Esophagus muscularis mucosa (tissue), 4 donors: Measurements from ENCODE around the gene RPL41.

Experiments used
- EP300 ChIP-seq: sonication (generic); formaldehyde crosslinking; IDR thresholded peaks from one replicate; pipeline ENCODE4 v1.6.1; 2017; ENCODE audit warnings: antibody characterized with exemption
- POLR2A ChIP-seq: fragments of 450-650 bp; IDR thresholded peaks from one replicate; pipeline ENCODE4 v1.6.1; 2017; ENCODE audit warnings: antibody characterized with exemption, moderate library complexity, mild to moderate bottlenecking, low read depth
- POLR2AphosphoS5 ChIP-seq, 2 donors: sonication (generic); formaldehyde crosslinking; IDR thresholded peaks; one replicate each; pipeline ENCODE4 v1.6.1; 2017; ENCODE audit warnings: antibody characterized with exemption in 2 of 2
- TF ChIP-seq, protein P1 (sequence below), 3 experiments: fragments of 200-600 bp in 2 of 3; fragments of 450-650 bp in 1 of 3; sonication (generic) in 2 of 3; IDR thresholded peaks; one replicate each; pipeline ENCODE4 v1.5.1; 2017 to 2019; ENCODE audit warnings: antibody characterized with exemption in 3 of 3, mild to moderate bottlenecking in 2 of 3, moderate library complexity in 1 of 3

DNA sequence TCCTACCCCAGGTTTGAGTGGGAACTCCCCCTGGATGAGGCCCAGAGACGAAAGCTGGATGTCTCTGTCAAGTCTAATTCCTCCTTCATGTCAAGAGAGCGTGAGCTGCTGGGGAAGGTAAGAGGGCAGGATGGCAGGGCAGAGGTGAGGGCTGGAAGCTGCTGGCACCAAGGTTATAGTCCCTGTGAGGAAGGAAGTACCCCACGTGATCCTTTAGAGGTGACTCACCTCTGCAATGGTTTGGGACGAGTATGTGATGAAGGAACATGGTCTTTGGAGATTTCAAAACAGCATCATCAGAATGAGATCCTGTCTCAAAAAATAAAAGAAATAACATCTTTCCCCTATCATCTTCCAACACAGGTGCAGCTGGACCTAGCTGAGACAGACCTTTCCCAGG is 26.8 kb downstream of the RPL41 start:
- TF ChIP-seq, protein P1, sequence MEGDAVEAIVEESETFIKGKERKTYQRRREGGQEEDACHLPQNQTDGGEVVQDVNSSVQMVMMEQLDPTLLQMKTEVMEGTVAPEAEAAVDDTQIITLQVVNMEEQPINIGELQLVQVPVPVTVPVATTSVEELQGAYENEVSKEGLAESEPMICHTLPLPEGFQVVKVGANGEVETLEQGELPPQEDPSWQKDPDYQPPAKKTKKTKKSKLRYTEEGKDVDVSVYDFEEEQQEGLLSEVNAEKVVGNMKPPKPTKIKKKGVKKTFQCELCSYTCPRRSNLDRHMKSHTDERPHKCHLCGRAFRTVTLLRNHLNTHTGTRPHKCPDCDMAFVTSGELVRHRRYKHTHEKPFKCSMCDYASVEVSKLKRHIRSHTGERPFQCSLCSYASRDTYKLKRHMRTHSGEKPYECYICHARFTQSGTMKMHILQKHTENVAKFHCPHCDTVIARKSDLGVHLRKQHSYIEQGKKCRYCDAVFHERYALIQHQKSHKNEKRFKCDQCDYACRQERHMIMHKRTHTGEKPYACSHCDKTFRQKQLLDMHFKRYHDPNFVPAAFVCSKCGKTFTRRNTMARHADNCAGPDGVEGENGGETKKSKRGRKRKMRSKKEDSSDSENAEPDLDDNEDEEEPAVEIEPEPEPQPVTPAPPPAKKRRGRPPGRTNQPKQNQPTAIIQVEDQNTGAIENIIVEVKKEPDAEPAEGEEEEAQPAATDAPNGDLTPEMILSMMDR (IDR thresholded peaks at IDR 0.05): no peak
- TF ChIP-seq POLR2A (no peak), EP300 (no peak), POLR2AphosphoS5 (IDR thresholded peaks at IDR 0.05) (no peak)
